H9 (cell line): ENCODE measurements around the gene DLG5. TPM values are rescaled to one million over a fixed set of nuclear protein-coding genes. Genes with fewer than 3 reads are reported as not detected.

Source experiments
- DNase-seq: peaks from one replicate; pipeline ENCODE4 v3.0.0-alpha.2; 2017
- H2AFZ ChIP-seq: one replicate; pipeline ENCODE4 v1.6.1; 2013; ENCODE audit warnings: mild to moderate bottlenecking, low read length, control low read depth, moderate library complexity
- H2AK5ac ChIP-seq: 2 replicates; pipeline ENCODE4 v1.6.1; 2013; ENCODE audit warnings: low read length, control low read depth, mixed read lengths; ENCODE audit not compliant: insufficient read length
- H2BK120ac ChIP-seq: one replicate; pipeline ENCODE4 v1.6.1; 2013; ENCODE audit warnings: low read depth, mild to moderate bottlenecking, low read length, control low read depth, inconsistent platforms; ENCODE audit not compliant: poor library complexity, severe bottlenecking
- H2BK12ac ChIP-seq: 2 replicates; pipeline ENCODE4 v1.6.1; 2013; ENCODE audit warnings: low read length, control low read depth, mixed read lengths, low read depth; ENCODE audit not compliant: insufficient read length
- H2BK15ac ChIP-seq: 2 replicates; pipeline ENCODE4 v1.6.1; 2013; ENCODE audit warnings: low read depth, low read length, control low read depth
- H2BK20ac ChIP-seq: one replicate; pipeline ENCODE4 v1.6.1; 2013; ENCODE audit warnings: low read depth, mild to moderate bottlenecking, low read length, control low read depth, inconsistent platforms; ENCODE audit not compliant: poor library complexity, severe bottlenecking
- H2BK5ac ChIP-seq: 2 replicates; pipeline ENCODE4 v1.6.1; 2013; ENCODE audit warnings: low read length, control low read depth, mixed read lengths; ENCODE audit not compliant: insufficient read length
- H3K14ac ChIP-seq: 2 replicates; pipeline ENCODE4 v1.6.1; 2013; ENCODE audit warnings: low read length, control low read depth; ENCODE audit not compliant: insufficient read depth
- H3K18ac ChIP-seq: 2 replicates; pipeline ENCODE4 v1.6.1; 2013; ENCODE audit warnings: low read depth, mild to moderate bottlenecking, mixed read lengths, low read length, control low read depth; ENCODE audit not compliant: insufficient read length
- H3K23ac ChIP-seq: 2 replicates; pipeline ENCODE4 v1.6.1; 2013; ENCODE audit warnings: low read length, control low read depth, mixed read lengths, low read depth; ENCODE audit not compliant: insufficient read length
- H3K23me2 ChIP-seq: 2 replicates; pipeline ENCODE4 v1.6.1; 2013; ENCODE audit warnings: low read depth, mild to moderate bottlenecking, mixed read lengths, low read length, control low read depth; ENCODE audit not compliant: insufficient read length, poor library complexity, severe bottlenecking
- H3K27ac ChIP-seq: 2 replicates; pipeline ENCODE4 v1.5.1; 2013; ENCODE audit warnings: low read length, control low read depth, mixed read lengths, low read depth; ENCODE audit not compliant: insufficient read length
- H3K27me3 ChIP-seq: 2 replicates; pipeline ENCODE4 v1.6.1; 2013; ENCODE audit warnings: low read length, control low read depth, inconsistent platforms; ENCODE audit not compliant: insufficient read depth
- H3K4ac ChIP-seq: 2 replicates; pipeline ENCODE4 v1.6.1; 2013; ENCODE audit warnings: low read depth, mild to moderate bottlenecking, control low read depth, inconsistent platforms, low read length, moderate library complexity
- H3K4me1 ChIP-seq: 2 replicates; pipeline ENCODE4 v1.6.1; 2013; ENCODE audit warnings: low read length, control low read depth, inconsistent platforms; ENCODE audit not compliant: insufficient read depth
- H3K4me2 ChIP-seq: 2 replicates; pipeline ENCODE4 v1.6.1; 2013; ENCODE audit warnings: low read length, control low read depth, mixed read lengths; ENCODE audit not compliant: insufficient read length, insufficient read depth
- H3K56ac ChIP-seq: 2 replicates; pipeline ENCODE4 v1.6.1; 2013; ENCODE audit warnings: low read depth, mild to moderate bottlenecking, mixed read lengths, low read length, control low read depth; ENCODE audit not compliant: insufficient read length
- H3K79me1 ChIP-seq: 2 replicates; pipeline ENCODE4 v1.6.1; 2013; ENCODE audit warnings: low read depth, mild to moderate bottlenecking, moderate library complexity, low read length, control low read depth, inconsistent platforms; ENCODE audit not compliant: insufficient read depth, poor library complexity, severe bottlenecking
- H3K79me2 ChIP-seq: 2 replicates; pipeline ENCODE4 v1.6.1; 2013; ENCODE audit warnings: low read length, control low read depth, inconsistent platforms; ENCODE audit not compliant: insufficient read depth
- H3K9ac ChIP-seq: 2 replicates; pipeline ENCODE4 v1.6.1; 2013; ENCODE audit warnings: low read length, control low read depth, mixed read lengths; ENCODE audit not compliant: insufficient read length; ENCODE audit errors: extremely low read depth
- H3K9me3 ChIP-seq: one replicate; pipeline ENCODE4 v1.6.1; 2013; ENCODE audit warnings: low read depth, low read length, inconsistent platforms; ENCODE audit not compliant: control insufficient read depth
- H3T11ph ChIP-seq: one replicate; pipeline ENCODE4 v1.6.1; 2013; ENCODE audit warnings: mild to moderate bottlenecking, low read length, control low read depth, inconsistent platforms
- H4K20me1 ChIP-seq: one replicate; pipeline ENCODE4 v1.6.1; 2013; ENCODE audit not compliant: control insufficient read depth, insufficient read length, insufficient read depth
- H4K5ac ChIP-seq: 2 replicates; pipeline ENCODE4 v1.6.1; 2013; ENCODE audit warnings: low read depth, mild to moderate bottlenecking, mixed read lengths, low read length, control low read depth; ENCODE audit not compliant: insufficient read length
- H4K8ac ChIP-seq: replicated peaks from 2 replicates; pipeline ENCODE4 v1.6.1; 2013; ENCODE audit warnings: low read length, control low read depth, mixed read lengths, low read depth; ENCODE audit not compliant: insufficient read length
- H4K91ac ChIP-seq: 2 replicates; pipeline ENCODE4 v1.6.1; 2013; ENCODE audit warnings: low read depth, mild to moderate bottlenecking, moderate library complexity, mixed read lengths, low read length, control low read depth; ENCODE audit not compliant: insufficient read length
- H3K27ac Mint-ChIP-seq, 3 experiments: 2 replicates in 2 of 3; 3 replicates in 1 of 3; pipeline ENCODE4 v1.8.0; 2020 to 2021; ENCODE audit warnings: mixed read lengths in 3 of 3, mild to moderate bottlenecking in 1 of 3, moderate library complexity in 1 of 3
- H3K27me3 Mint-ChIP-seq: 2 replicates; pipeline ENCODE4 v1.8.0; 2021; ENCODE audit warnings: low read depth, mild to moderate bottlenecking, moderate library complexity, mixed read lengths
- H3K36me3 Mint-ChIP-seq, 3 experiments: 2 replicates in 2 of 3; 3 replicates in 1 of 3; pipeline ENCODE4 v1.8.0; 2020 to 2021; ENCODE audit warnings: low read depth in 3 of 3, mixed read lengths in 3 of 3; ENCODE audit not compliant: insufficient read depth in 1 of 3
- H3K4me1 Mint-ChIP-seq, 2 experiments: 2 replicates each; pipeline ENCODE4 v1.8.0; 2020; ENCODE audit warnings: mixed read lengths in 2 of 2
- H3K4me3 Mint-ChIP-seq, 2 experiments: 2 replicates in 1 of 2; 3 replicates in 1 of 2; pipeline ENCODE4 v1.8.0; 2020 to 2021; ENCODE audit warnings: mild to moderate bottlenecking in 2 of 2, mixed read lengths in 2 of 2, moderate library complexity in 1 of 2
- H3K9me3 Mint-ChIP-seq, 2 experiments: 2 replicates in 1 of 2; 3 replicates in 1 of 2; pipeline ENCODE4 v1.8.0; 2020; ENCODE audit warnings: mild to moderate bottlenecking in 2 of 2, mixed read lengths in 2 of 2, moderate library complexity in 1 of 2
- WGBS: extraction: QIAGEN DNeasy Blood & Tissue Kit; methylation state at CpG from one replicate; pipeline ENCODE4 v1.1.7; 2013; ENCODE audit warnings: missing lambda C conversion rate, low lambda C conversion rate, mixed read lengths; ENCODE audit not compliant: insufficient read length; ENCODE audit errors: extremely low coverage; 5-methylcytosine and 5-hydroxymethylcytosine counted together
- total RNA-seq: library from RNA; stranded (reverse); gene quantifications from 2 replicates; pipeline ENCODE4 v1.2.1, GENCODE V29; 2021
- TF ChIP-seq, protein P1 (sequence below): fragments of 200-600 bp; sonication (generic); conservative IDR thresholded peaks from 3 replicates; pipeline ENCODE4 v1.8.0; 2021; ENCODE audit warnings: antibody characterized with exemption, mild to moderate bottlenecking

Gene DLG5
- total RNA-seq, 1 experiment from 2014 or later = 67.4 TPM

DNA sequence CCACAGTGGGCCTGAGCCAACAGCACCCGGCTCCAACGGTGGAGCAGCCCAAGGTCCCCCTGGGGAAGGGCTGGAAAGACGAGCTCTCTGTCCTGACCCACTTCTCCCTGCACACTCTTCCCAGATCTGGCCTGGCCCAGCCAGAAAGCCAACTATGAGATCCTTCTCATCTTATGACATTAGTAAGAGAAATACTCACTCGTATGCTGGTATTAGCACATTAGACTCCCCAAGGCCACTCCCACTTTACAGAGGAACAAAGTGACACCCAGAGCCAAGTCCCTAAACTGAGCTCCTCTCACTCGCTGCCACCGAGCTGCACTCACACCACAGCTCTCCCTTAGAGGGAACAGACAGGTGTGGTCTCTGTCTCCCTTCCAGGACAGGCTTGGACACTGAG lies 24.8 kb downstream of the DLG5 start:
- H2AFZ ChIP-seq = no peak overlapping the region
- no peak for DNase-seq
- H3K14ac ChIP-seq = no peak overlapping the region
- H2BK15ac ChIP-seq = no peak overlapping the region
- no peak overlapping the region for H3K4ac ChIP-seq
- H4K91ac ChIP-seq = no peak overlapping the region
- no peaks in the 10 kb centered on the region for H3K23me2 ChIP-seq
- no peak overlapping the region for H3K27ac ChIP-seq
- H2BK120ac ChIP-seq = no peak overlapping the region
- no peaks in the 10 kb centered on the region for H3K9me3 ChIP-seq
- no peak overlapping the region for H3K4me2 ChIP-seq
- peaks cover 20% of the 10 kb centered on the region; the same call in 1 of the 2 replicates for H3K79me2 ChIP-seq
- no peak overlapping the region for H4K8ac ChIP-seq
- H3K27me3 ChIP-seq = no peaks in the 10 kb centered on the region
- TF ChIP-seq, protein P1, sequence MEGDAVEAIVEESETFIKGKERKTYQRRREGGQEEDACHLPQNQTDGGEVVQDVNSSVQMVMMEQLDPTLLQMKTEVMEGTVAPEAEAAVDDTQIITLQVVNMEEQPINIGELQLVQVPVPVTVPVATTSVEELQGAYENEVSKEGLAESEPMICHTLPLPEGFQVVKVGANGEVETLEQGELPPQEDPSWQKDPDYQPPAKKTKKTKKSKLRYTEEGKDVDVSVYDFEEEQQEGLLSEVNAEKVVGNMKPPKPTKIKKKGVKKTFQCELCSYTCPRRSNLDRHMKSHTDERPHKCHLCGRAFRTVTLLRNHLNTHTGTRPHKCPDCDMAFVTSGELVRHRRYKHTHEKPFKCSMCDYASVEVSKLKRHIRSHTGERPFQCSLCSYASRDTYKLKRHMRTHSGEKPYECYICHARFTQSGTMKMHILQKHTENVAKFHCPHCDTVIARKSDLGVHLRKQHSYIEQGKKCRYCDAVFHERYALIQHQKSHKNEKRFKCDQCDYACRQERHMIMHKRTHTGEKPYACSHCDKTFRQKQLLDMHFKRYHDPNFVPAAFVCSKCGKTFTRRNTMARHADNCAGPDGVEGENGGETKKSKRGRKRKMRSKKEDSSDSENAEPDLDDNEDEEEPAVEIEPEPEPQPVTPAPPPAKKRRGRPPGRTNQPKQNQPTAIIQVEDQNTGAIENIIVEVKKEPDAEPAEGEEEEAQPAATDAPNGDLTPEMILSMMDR = no peak
- no peaks in the 10 kb centered on the region for H3K27me3 Mint-ChIP-seq
- no peak overlapping the region for H3K23ac ChIP-seq
- no peak overlapping the region for H3K18ac ChIP-seq
- H4K20me1 ChIP-seq = no peaks in the 10 kb centered on the region
- H3K36me3 Mint-ChIP-seq = peaks cover 0 to 12% (median 0%) of the 10 kb centered on the region in 3 experiments; a peak in 3 of 7 replicates
- no peak overlapping the region for H2BK5ac ChIP-seq
- H3K4me1 ChIP-seq = peaks cover 8% of the 10 kb centered on the region; the same call in 1 of the 2 replicates
- H3K4me3 Mint-ChIP-seq = no peak overlapping the region
- no CpG with 5 or more reads among the region's 6 CpGs for WGBS
- H3K79me1 ChIP-seq = peaks cover 6% of the 10 kb centered on the region
- H2AK5ac ChIP-seq = no peak overlapping the region
- no peak overlapping the region for H3K56ac ChIP-seq
- no peak overlapping the region for H2BK12ac ChIP-seq
- H4K5ac ChIP-seq = no peak overlapping the region
- no peak overlapping the region for H3T11ph ChIP-seq
- no peak overlapping the region for H2BK20ac ChIP-seq
- H3K4me1 Mint-ChIP-seq = peaks cover 28 to 39% of the 10 kb centered on the region in 2 experiments
- no peaks in the 10 kb centered on the region for H3K9me3 Mint-ChIP-seq
- H3K27ac Mint-ChIP-seq = peak overlapping the region; percentile 76 to 95 (median 81); a peak in 5 of 7 replicates
- no peak overlapping the region for H3K9ac ChIP-seq
